Raji (cell line): ENCODE measurements around the gene ATXN10.

Experiments
- POLR2A ChIP-seq: IDR thresholded peaks from 2 replicates; pipeline ENCODE4 v1.6.1; 2011; ENCODE audit warnings: low read depth, low read length, control low read depth; ENCODE audit not compliant: insufficient read depth

Gene ATXN10

GRCh38 chr22:45869340-45869847 is 197.8 kb downstream of the ATXN10 start:
- no peak for TF ChIP-seq POLR2A

GRCh38 chr22:45870011-45870410 is 198.4 kb downstream of the ATXN10 start:
- no peak for TF ChIP-seq POLR2A

GRCh38 chr22:45871721-45872120 is 200.1 kb downstream of the ATXN10 start:
- TF ChIP-seq POLR2A: no peak

GRCh38 chr22:45872659-45873263 is 201.1 kb downstream of the ATXN10 start:
- TF ChIP-seq POLR2A: no peak

GRCh38 chr22:45876136-45877035 is 204.8 kb downstream of the ATXN10 start:
- no peak for TF ChIP-seq POLR2A

GRCh38 chr22:45877036-45877380 is 205.4 kb downstream of the ATXN10 start:
- TF ChIP-seq POLR2A: no peak

GRCh38 chr22:45877651-45878050 is 206.0 kb downstream of the ATXN10 start:
- no peak for TF ChIP-seq POLR2A

- TF ChIP-seq POLR2A: no peak
These were observed 206.6 kb downstream of the ATXN10 start for GRCh38 chr22:45878051-45878781.

- TF ChIP-seq POLR2A: no peak
These were observed 207.4 kb downstream of the ATXN10 start for GRCh38 chr22:45878901-45879551.

- TF ChIP-seq POLR2A: no peak
These were observed 207.9 kb downstream of the ATXN10 start for GRCh38 chr22:45879552-45879949.

GRCh38 chr22:45880091-45880715 is 208.6 kb downstream of the ATXN10 start:
- no peak for TF ChIP-seq POLR2A

GRCh38 chr22:45880716-45881523 is 209.3 kb downstream of the ATXN10 start:
- TF ChIP-seq POLR2A: no peak

- no peak for TF ChIP-seq POLR2A
These were observed 209.9 kb downstream of the ATXN10 start for GRCh38 chr22:45881524-45881875.
